ENCODE data around the gene QRICH2.
"Not testable (repeated sequence)": the region's sequence is repeated elsewhere in the genome, so short reads cannot be mapped to it uniquely, and the experiment has no call there.

The QRICH2 gene

DNA sequence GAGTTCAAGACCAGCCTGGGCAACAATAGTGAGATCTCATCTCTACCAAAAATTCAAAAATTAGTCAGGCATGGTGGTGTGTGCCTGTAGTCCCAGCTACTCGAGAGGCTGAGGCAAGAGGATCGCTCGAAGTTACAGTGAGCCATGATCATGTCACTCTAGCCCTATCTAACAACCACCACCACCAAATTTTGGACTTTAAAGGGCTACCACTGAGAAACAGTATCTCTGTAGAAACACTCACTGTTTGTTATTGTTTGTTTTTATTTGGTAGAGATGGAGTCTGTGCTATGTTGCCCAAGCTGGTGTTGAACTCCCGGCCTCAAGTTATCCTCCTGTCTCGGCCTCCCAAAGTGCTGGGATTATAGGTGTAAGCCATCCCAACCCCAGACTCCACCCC, 44.2 kb downstream of the QRICH2 start:
- Histone ChIP-seq H3K4me1 (ENCODE audit: insufficient read depth, low read length) (peaks cover 27% of the 10 kb centered on the region), H3K27me3 (ENCODE audit: insufficient read depth, low read length) (no peaks in the 10 kb centered on the region), H3K27ac (ENCODE audit: low read depth, low read length) (no peak overlapping the region), H3K36me3 (ENCODE audit: insufficient read depth, low read length) (no peaks in the 10 kb centered on the region), H3K9ac (ENCODE audit: low read depth, low read length) (no peak overlapping the region), H3K4me3 (ENCODE audit: low read length) (no peak overlapping the region), H3K9me3 (ENCODE audit: insufficient read depth, low read depth, low read length) (no peaks in the 10 kb centered on the region)
- WGBS: 98% methylated on average over 4 of the region's 5 CpGs

DNA sequence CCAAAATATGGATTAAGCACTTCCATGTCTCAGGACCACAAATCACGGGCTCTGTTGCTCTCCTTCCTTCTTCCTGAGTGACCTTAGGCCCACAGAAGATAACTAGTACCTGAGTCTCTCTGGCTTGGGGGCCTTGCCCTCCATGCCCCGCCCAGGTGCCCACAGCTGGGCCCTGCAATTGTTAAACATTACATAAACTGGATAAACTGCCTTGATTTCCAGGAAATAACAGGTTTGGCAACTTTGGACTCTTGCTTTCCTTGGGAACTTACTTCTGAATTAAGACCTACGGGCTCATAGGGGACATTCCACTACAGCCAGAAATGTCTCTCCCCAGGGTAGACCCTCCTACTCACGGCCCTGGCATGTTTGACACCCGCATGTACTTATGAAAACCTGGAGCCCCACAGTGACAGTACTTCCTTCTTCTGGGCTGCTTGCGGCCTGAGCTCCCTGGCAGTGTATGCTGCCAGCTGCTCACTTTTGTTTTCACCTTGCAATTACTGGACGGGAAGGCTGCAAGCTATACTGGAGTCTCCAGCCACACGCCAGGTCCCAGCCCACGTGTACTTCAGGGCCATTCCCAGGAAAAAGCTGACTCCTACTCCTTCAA, 45.2 kb downstream of the QRICH2 start:
- Histone ChIP-seq H3K9ac (ENCODE audit: low read depth, low read length) (no peak overlapping the region), H3K4me3 (ENCODE audit: low read length) (no peak overlapping the region), H3K27ac (ENCODE audit: low read depth, low read length) (no peak overlapping the region), H3K9me3 (ENCODE audit: insufficient read depth, low read depth, low read length) (no peaks in the 10 kb centered on the region), H3K4me1 (ENCODE audit: insufficient read depth, low read length) (peaks cover 20% of the 10 kb centered on the region), H3K27me3 (ENCODE audit: insufficient read depth, low read length) (no peaks in the 10 kb centered on the region), H3K36me3 (ENCODE audit: insufficient read depth, low read length) (no peaks in the 10 kb centered on the region)
- WGBS: 82% methylated on average over 9 of the region's 9 CpGs

DNA sequence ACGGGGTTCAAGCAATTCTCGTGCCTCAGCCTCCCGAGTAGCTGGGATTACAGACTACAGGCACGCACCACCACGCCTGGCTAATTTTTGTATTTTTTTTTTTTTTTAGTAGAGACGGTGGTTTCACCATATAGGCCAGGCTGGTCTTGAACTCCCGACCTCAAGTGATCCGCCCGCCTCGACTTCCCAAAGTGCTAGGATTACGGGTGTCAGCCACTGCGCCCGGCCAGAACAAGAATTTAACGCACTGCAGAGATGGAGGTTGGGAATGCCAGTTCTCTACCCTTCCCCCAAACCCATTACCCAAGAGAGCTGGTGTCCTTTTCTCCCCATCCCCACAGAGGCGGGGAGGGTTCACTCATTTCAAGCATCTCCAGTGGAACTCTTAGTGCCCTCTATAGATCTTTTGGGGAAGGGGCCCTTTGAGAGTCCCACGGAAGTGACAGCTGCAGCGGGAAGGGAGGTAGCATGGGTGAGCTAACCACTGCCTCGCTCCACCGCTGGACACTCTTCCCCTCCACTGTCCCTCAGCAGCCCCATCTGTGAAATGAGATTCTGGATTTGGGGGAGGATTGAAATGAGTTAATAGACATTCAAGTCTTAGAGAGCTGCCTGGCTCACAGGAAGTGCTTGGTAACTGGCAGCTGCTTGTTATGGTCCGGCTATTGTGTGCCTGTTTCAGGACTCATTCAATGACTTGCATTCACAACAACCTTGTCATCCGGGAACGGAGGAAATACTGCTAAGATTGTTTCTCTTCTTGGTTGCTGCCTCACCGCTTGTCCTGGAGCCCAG, 46.5 kb downstream of the QRICH2 start:
- Histone ChIP-seq H3K36me3 (ENCODE audit: insufficient read depth, low read length) (no peaks in the 10 kb centered on the region), H3K9me3 (ENCODE audit: insufficient read depth, low read depth, low read length) (no peaks in the 10 kb centered on the region), H3K4me1 (ENCODE audit: insufficient read depth, low read length) (peaks cover 12% of the 10 kb centered on the region; the same call in 1 of the 2 replicates), H3K4me3 (ENCODE audit: low read length) (no peak overlapping the region), H3K27me3 (ENCODE audit: insufficient read depth, low read length) (no peaks in the 10 kb centered on the region), H3K27ac (ENCODE audit: low read depth, low read length) (no peak overlapping the region), H3K9ac (ENCODE audit: low read depth, low read length) (no peak overlapping the region)
- 89% methylated on average over 21 of the region's 23 CpGs for WGBS

DNA sequence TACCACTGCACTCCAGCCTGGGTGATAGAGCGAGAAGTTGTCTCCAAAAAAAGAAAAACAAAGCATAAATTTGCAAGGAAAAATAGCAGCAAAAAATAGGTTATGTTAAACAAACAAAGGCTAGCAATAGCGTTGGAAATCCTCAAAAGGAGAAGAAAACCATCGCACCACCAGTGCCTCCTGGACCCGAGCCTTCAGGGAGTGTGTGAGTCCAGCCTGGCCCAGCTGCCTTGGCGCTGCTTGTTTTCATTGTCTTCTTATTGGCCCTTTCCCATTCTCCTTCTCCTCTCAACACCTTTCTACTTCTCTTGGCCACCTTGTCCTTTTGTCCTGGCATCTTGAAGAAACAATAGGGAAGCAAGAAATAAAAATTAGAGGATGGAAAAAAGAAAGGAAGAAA, 47.4 kb downstream of the QRICH2 start:
- Histone ChIP-seq H3K9me3 (ENCODE audit: insufficient read depth, low read depth, low read length) (no peaks in the 10 kb centered on the region), H3K9ac (ENCODE audit: low read depth, low read length) (0 out of 2 replicates have a peak overlapping the region, but pooled peaks have one; percentile 3), H3K4me3 (ENCODE audit: low read length) (no peak overlapping the region), H3K27ac (ENCODE audit: low read depth, low read length) (no peak overlapping the region), H3K36me3 (ENCODE audit: insufficient read depth, low read length) (no peaks in the 10 kb centered on the region), H3K4me1 (ENCODE audit: insufficient read depth, low read length) (peaks cover 8% of the 10 kb centered on the region; the same call in 1 of the 2 replicates), H3K27me3 (ENCODE audit: insufficient read depth, low read length) (no peaks in the 10 kb centered on the region)
- 85% methylated on average over 5 of the region's 5 CpGs for WGBS

DNA sequence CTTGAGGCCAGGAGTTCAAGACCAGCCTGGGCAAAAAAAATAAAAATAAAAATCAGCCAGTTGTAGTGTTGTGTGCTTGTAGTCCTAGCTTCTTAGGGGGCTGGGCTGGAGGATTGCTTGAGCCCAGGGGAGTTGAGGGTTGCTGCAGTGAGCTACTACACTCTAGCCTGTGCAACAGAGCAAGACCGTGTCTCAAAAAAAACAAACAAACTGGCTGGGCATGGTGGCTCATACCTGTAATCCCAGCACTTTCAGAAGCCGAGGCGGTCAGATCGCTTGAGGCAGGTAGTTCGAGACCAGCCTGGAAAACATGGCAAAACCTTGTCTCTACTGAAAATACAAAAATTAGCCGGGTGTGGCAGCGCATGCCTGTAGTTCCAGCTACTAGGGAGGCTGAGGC, 47.9 kb downstream of the QRICH2 start:
- WGBS: 94% methylated on average over 7 of the region's 7 CpGs
- H3K4me3 ChIP-seq (ENCODE audit: low read length): no peak overlapping the region
- peaks cover 8% of the 10 kb centered on the region; the same call in 1 of the 2 replicates for H3K4me1 ChIP-seq (ENCODE audit: insufficient read depth, low read length)
- no peaks in the 10 kb centered on the region for H3K27me3 ChIP-seq (ENCODE audit: insufficient read depth, low read length)
- no peak overlapping the region for H3K27ac ChIP-seq (ENCODE audit: low read depth, low read length)
- no peaks in the 10 kb centered on the region for H3K36me3 ChIP-seq (ENCODE audit: insufficient read depth, low read length)
- H3K9ac ChIP-seq (ENCODE audit: low read depth, low read length): no peak overlapping the region
- no peaks in the 10 kb centered on the region for H3K9me3 ChIP-seq (ENCODE audit: insufficient read depth, low read depth, low read length)

DNA sequence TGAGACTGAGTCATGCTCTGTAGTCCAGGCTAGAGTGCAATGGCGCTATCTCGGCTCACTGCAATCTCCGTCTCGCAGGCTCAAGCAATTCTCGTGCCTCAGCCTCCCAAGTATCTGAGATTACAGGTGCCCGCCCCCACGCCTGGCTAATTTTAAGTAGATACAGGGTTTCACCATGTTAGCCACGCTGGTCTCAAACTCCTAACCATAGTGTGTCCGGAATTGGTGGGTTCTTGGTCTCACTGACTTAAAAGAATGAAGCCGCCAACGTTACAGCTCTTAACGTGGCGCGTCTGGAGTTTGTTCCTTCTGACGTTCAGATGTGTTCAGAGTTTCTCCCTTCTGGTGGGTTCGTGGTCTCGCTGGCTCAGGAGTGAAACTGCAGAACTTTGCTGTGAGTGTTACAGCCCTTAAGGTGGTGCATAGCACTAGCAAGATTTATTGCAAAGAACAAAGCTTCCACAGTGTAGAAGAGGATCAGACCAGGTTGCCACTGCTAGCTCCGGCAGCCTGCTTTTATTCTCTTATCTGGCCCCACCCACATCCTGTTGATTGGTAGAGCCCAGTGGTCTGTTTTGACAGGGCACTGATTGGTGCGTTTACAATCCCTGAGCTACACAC, 51.5 kb downstream of the QRICH2 start:
- not testable (repeated sequence) for H3K9me3 ChIP-seq (ENCODE audit: insufficient read depth, low read depth, low read length); H3K4me1 ChIP-seq (ENCODE audit: insufficient read depth, low read length); H3K9ac ChIP-seq (ENCODE audit: low read depth, low read length); H3K36me3 ChIP-seq (ENCODE audit: insufficient read depth, low read length); H3K27ac ChIP-seq (ENCODE audit: low read depth, low read length); H3K4me3 ChIP-seq (ENCODE audit: low read length); H3K27me3 ChIP-seq (ENCODE audit: insufficient read depth, low read length)
- 96% methylated on average over 19 of the region's 19 CpGs for WGBS

DNA sequence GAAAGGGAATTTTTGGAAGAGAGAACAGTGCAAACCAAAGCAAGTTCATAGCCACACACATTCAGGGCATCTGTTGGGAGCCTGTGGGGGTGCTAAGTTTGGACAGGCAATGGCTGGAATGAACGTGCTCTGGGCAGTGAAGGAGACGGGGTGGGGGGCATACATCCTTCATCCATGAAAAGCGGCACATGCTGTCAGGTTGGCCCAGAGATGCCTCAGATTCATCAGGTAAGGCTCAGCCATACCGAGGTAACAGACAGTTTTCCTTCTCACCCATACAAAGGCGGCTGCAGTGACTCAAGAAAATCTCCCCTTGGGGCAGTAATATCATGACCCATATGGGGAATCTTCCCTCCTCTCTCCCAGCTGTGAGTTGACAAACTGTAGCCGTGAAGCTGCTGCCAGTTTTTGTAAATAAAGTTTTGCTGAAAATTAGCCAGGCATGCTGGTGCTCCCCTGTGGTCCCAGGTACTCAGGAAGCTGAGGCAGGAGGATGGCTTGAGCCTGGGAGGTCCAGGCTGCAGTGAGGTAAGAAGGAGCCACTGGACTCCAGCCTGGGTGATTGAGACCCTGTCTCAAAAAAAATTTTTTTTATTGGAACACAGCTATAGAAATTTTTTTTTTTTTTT, 52.2 kb downstream of the QRICH2 start:
- no peak overlapping the region for H3K27ac ChIP-seq (ENCODE audit: low read depth, low read length)
- H3K4me3 ChIP-seq (ENCODE audit: low read length): no peak overlapping the region
- H3K4me1 ChIP-seq (ENCODE audit: insufficient read depth, low read length): no peaks in the 10 kb centered on the region
- H3K36me3 ChIP-seq (ENCODE audit: insufficient read depth, low read length): no peaks in the 10 kb centered on the region
- H3K9me3 ChIP-seq (ENCODE audit: insufficient read depth, low read depth, low read length): no peaks in the 10 kb centered on the region
- H3K27me3 ChIP-seq (ENCODE audit: insufficient read depth, low read length): no peaks in the 10 kb centered on the region
- WGBS: 90% methylated on average over 6 of the region's 6 CpGs
- H3K9ac ChIP-seq (ENCODE audit: low read depth, low read length): no peak overlapping the region

DNA sequence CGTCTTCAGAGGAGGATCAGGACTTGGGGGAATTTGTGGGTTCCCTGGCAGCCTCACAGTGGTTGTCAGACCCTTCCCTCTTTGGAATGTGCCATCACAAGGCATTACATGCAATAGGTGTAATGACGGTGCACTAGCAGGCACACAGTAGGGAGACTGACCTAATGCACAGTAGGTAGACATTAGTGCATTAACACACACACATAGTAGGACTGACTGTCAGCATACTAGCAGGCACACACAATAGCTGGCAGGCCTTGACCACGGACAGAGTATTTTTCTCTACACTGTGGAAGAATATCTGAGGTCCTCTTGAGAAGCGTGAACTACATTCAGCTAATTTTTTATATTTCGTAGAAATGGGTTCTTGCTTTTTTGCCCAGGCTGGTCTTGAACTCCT, 53.8 kb downstream of the QRICH2 start:
- Histone ChIP-seq H3K27me3 (ENCODE audit: insufficient read depth, low read length) (no peaks in the 10 kb centered on the region), H3K36me3 (ENCODE audit: insufficient read depth, low read length) (no peaks in the 10 kb centered on the region), H3K4me3 (ENCODE audit: low read length) (no peak overlapping the region), H3K27ac (ENCODE audit: low read depth, low read length) (no peak overlapping the region), H3K9me3 (ENCODE audit: insufficient read depth, low read depth, low read length) (no peaks in the 10 kb centered on the region), H3K4me1 (ENCODE audit: insufficient read depth, low read length) (no peaks in the 10 kb centered on the region), H3K9ac (ENCODE audit: low read depth, low read length) (no peak overlapping the region)
- WGBS: 96% methylated on average over 5 of the region's 5 CpGs

DNA sequence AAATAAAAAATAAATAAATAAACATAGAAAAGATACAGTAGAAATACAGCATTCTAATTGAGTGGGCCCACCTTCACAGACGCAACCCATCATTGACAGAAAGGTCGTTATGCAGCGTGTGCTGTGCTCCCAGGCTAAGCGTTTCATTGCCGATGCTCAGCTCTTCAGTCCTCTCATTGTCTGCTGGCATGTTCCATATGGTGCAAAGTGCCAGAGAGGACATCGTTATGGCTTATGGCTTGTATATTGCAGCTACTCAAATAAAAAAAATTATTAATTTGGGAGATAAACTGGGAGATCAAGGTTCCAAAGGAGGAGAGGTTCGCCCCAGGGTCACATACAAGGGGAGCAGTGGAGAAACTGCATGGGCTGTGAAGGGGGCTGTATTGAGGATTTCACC, 54.2 kb downstream of the QRICH2 start:
- Histone ChIP-seq H3K27ac (ENCODE audit: low read depth, low read length) (no peak overlapping the region), H3K36me3 (ENCODE audit: insufficient read depth, low read length) (no peaks in the 10 kb centered on the region), H3K4me1 (ENCODE audit: insufficient read depth, low read length) (no peaks in the 10 kb centered on the region)

DNA sequence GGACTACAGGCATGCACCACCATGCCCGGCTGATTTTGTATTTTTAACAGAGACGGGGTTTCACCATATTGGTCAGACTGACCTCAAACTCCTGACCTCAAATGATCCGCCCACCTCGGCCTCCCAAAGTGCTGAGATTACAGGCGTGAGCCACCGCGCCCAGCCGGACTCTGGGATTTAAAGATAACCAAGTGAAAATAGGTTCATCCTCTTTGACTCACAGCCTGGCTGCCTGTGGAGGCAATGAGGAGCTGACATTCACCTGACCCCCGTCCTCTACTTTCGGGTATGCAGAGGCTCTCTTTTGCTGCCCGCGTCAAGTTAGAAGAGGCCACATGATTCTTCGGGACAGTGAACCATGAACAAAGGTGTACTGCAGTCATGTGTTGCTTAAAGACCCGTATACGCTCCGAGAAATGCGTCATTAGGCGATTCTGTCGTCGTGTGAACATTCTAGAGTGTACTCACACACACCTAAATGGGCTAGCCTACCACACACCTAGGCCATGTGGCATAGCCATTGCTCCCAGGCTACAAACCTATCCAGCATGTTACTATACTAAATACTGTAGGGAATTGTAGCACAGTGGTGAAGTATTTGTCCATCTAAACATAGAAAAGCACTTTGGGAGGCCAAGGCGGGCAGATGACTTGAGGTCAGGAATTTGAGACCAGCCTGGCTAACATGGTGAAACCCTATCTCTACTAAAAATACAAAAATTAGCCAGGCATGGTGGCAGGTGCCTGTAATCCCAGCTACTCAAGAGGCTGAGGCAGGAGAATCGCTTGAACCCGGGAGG, 54.9 kb downstream of the QRICH2 start:
- H3K4me1 ChIP-seq (ENCODE audit: insufficient read depth, low read length); H3K27ac ChIP-seq (ENCODE audit: low read depth, low read length); H3K9me3 ChIP-seq (ENCODE audit: insufficient read depth, low read depth, low read length); H3K4me3 ChIP-seq (ENCODE audit: low read length); H3K36me3 ChIP-seq (ENCODE audit: insufficient read depth, low read length); H3K27me3 ChIP-seq (ENCODE audit: insufficient read depth, low read length); H3K9ac ChIP-seq (ENCODE audit: low read depth, low read length): not testable (repeated sequence)
- WGBS: 94% methylated on average over 23 of the region's 23 CpGs

More for the DNA sequence above, 54.2 kb downstream of the QRICH2 start:
- Histone ChIP-seq H3K9ac (ENCODE audit: low read depth, low read length) (no peak overlapping the region), H3K9me3 (ENCODE audit: insufficient read depth, low read depth, low read length) (no peaks in the 10 kb centered on the region), H3K27me3 (ENCODE audit: insufficient read depth, low read length) (no peaks in the 10 kb centered on the region), H3K4me3 (ENCODE audit: low read length) (no peak overlapping the region)
- WGBS: 95% methylated on average over 7 of the region's 7 CpGs
